WERI-Rb-1 (cell line): ENCODE data around the gene PDK2.

ENCODE experiments used
- DNase-seq: peaks from one replicate; pipeline ENCODE4 v3.0.0-alpha.2; 2020
- H3K27ac ChIP-seq: fragments of 250-450 bp; sonication (Bioruptor Pico); 2 replicates; pipeline ENCODE4 v1.5.1; 2020; ENCODE audit warnings: mild to moderate bottlenecking, moderate library complexity
- H3K27me3 ChIP-seq: fragments of 250-450 bp; sonication (Bioruptor Pico); 2 replicates; pipeline ENCODE4 v1.5.1; 2021; ENCODE audit warnings: mild to moderate bottlenecking, low read depth, moderate library complexity; ENCODE audit not compliant: insufficient read depth, severe bottlenecking
- H3K36me3 ChIP-seq: fragments of 250-450 bp; sonication (Bioruptor Pico); 2 replicates; pipeline ENCODE4 v1.5.1; 2020; ENCODE audit warnings: mild to moderate bottlenecking, moderate library complexity
- H3K4me3 ChIP-seq: 2 replicates; pipeline ENCODE4 v1.5.1; 2011; ENCODE audit warnings: low read depth, mild to moderate bottlenecking, control low read depth, low read length
- H3K9me3 ChIP-seq: fragments of 250-450 bp; sonication (Bioruptor Pico); 2 replicates; pipeline ENCODE4 v1.5.1; 2021; ENCODE audit warnings: mild to moderate bottlenecking, moderate library complexity; ENCODE audit not compliant: severe bottlenecking
- TF ChIP-seq, protein P1 (sequence below): IDR thresholded peaks from 2 replicates; pipeline ENCODE4 v1.5.1; 2011; ENCODE audit warnings: low read depth, mild to moderate bottlenecking, control low read depth, inconsistent platforms, low read length

The PDK2 gene

DNA sequence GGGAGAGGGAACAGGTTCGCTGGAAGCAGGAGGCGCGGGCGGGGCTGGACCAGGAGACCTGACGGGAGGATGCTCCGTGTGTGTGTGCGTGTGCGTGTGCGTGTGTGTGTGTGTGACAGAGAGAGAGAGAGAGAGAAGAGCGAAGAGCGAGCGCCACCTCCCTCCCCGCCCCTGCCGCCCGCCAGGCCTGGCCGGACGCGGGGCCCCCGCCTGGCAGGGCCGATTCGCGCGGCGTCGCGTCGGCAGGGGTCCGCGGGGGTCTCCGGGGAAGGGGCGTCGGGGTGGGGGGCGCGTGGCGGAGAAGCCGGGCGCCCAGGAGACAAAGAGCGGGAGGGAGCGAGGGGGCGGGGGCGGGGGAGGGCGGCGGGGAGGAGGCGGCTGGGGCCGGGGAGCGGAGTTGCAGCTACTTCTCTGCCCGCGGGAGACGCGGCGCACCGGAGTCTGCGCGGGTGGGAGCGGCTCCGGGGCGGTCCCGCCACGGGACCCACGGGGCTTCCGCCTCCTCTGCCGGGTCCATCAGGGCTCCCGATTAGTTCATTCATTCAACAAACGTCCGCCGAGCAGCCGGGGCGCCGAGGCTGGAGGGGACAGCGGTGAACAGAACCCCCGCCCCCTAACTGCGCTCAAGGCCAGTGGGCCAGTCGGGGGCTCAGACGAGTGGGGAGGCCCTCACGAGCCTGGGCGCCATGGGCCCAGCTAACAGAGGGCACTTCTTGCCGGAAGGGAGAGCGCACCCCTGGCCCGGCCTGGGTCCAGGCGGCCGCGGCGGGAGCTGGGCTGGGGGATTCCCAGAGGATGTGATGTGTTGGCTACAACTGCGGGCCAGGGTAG is 34.8 kb downstream of the PDK2 start, which contains the start of gene SAMD14:
Gene SAMD14 (minus strand): TSS at position 433 of the 831 bp plus-strand sequence. CDS start 5,201 bp downstream, outside the sequence.
- Histone ChIP-seq H3K9me3 (peaks cover 2% of the 10 kb centered on the region), H3K4me3 (peak within 1 kb of the TSS; percentile 66), H3K27ac (peak within 1 kb of the TSS; percentile 91), H3K36me3 (peaks cover 15% of the 10 kb centered on the region), H3K27me3 (no peaks in the 10 kb centered on the region)
- TF ChIP-seq, protein P1, sequence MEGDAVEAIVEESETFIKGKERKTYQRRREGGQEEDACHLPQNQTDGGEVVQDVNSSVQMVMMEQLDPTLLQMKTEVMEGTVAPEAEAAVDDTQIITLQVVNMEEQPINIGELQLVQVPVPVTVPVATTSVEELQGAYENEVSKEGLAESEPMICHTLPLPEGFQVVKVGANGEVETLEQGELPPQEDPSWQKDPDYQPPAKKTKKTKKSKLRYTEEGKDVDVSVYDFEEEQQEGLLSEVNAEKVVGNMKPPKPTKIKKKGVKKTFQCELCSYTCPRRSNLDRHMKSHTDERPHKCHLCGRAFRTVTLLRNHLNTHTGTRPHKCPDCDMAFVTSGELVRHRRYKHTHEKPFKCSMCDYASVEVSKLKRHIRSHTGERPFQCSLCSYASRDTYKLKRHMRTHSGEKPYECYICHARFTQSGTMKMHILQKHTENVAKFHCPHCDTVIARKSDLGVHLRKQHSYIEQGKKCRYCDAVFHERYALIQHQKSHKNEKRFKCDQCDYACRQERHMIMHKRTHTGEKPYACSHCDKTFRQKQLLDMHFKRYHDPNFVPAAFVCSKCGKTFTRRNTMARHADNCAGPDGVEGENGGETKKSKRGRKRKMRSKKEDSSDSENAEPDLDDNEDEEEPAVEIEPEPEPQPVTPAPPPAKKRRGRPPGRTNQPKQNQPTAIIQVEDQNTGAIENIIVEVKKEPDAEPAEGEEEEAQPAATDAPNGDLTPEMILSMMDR = no peak
- DNase-seq = peak; percentile 83

DNA sequence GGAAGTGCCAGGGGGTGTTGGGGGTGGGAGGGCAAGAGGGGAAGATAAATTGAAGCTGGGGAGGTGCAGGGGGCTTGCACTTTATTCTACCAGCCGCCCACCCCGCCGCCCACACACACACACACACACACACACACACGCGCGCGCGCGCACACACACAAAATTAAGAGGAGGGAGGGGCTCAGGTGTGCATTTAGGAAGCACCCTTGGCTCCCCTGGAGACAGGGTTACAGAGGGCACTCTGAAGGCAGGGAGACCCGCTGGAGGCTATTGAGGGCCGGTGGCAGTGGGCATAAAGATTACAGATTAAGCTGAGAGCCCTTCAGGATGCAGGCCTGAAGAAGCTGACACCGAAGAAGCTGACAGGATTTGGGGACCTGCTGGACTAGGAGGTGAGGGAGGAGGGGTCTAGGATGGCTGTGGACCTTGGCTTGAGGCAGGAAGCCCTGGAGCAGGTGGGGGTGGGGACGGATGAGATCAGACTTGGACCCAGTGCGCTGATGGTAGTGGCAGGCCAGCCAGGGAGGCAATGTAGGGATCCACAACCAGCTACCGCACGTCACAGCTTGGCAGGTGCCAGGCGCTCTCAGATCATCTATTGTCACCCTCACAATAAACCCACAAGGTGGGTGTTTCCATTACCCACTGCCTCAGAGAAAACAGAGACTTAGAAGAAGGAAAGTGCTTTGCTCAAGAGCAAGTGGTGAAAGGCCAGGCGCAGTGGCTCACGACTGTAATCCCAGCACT is 35.6 kb downstream of the PDK2 start:
- TF ChIP-seq, protein P1 = no peak
- no peak overlapping the region for H3K27ac ChIP-seq
- H3K4me3 ChIP-seq = peak overlapping the region; percentile 59
- no peaks in the 10 kb centered on the region for H3K27me3 ChIP-seq
- peaks cover 2% of the 10 kb centered on the region for H3K9me3 ChIP-seq
- DNase-seq = peak; percentile 63
- H3K36me3 ChIP-seq = peaks cover 18% of the 10 kb centered on the region

- TF ChIP-seq, protein P1 = no peak
- H3K9me3 ChIP-seq = peaks cover 2% of the 10 kb centered on the region
- H3K36me3 ChIP-seq = peaks cover 30% of the 10 kb centered on the region
- H3K27ac ChIP-seq = no peak overlapping the region; the same call in 1 of the 2 replicates
- H3K27me3 ChIP-seq = no peaks in the 10 kb centered on the region
- DNase-seq = no peak
- H3K4me3 ChIP-seq = no peak overlapping the region
Observed at GRCh38 chr17:50132104-50132794, 37.1 kb downstream of the PDK2 start.

DNA sequence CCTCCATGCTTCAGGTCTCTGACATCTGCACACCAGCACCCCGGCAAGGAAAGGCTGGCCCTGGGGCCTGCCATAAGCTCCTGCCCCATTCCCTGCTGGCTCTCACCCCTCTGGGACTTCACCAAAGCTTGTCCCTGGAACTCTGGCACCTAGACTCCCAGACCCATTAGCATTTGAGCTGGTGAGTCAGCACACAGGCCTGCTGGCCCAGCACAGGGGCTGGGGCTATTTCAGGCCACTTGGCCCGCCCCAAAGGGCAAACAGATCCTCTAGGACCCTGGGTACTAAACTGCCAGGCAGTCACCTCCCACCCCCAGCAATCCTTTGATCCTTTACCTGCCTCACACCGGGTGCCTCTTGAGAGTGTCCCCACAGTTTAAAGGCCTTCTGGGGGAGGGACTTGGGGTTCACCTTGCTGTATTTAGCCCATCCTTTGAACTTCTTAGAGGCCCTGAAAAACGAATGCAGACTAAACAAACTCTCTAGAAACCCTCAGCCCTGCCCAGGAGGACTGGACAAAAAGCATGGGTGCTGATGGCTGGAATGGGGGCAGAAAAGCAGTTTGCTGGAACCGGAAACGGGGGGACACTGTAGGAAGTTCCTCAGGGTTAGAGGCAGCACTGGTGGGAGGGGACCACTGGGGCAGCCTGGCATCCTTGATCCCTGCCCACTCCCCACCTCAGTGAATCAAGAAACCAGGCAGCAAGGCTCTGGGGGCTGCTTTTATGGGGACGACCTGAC is 38.0 kb downstream of the PDK2 start:
- peak overlapping the region; percentile 5 for H3K27ac ChIP-seq

DNA sequence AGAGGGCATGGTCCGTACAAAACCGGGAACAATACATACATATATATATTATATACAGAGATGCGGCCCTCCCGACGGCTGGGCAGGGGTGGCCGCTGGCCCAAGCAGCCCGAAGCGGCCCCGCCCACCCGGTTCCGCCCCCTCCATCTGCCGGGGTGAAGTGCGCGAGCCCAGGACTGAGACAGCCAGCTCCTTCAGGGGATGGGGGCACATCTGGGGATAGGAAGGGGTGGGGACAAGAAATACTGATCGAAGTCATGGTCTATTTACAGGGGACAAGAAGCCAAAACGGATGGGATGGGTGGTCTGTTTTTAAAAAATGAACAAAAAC is 38.6 kb downstream of the PDK2 start:
- no peak overlapping the region for H3K27ac ChIP-seq
- no peaks in the 10 kb centered on the region for H3K27me3 ChIP-seq
- peak; percentile 78 for DNase-seq
- peaks cover 42% of the 10 kb centered on the region for H3K36me3 ChIP-seq
- peaks cover 2% of the 10 kb centered on the region for H3K9me3 ChIP-seq
- H3K4me3 ChIP-seq = no peak overlapping the region
- TF ChIP-seq, protein P1 = no peak

More for the DNA sequence above, 38.0 kb downstream of the PDK2 start:
- TF ChIP-seq, protein P1 = no peak
- Histone ChIP-seq H3K9me3 (peaks cover 2% of the 10 kb centered on the region), H3K4me3 (no peak overlapping the region), H3K27me3 (no peaks in the 10 kb centered on the region), H3K36me3 (peaks cover 36% of the 10 kb centered on the region)
- no peak for DNase-seq
